Posterior cingulate gyrus (tissue), 11 donors: ENCODE measurements around the gene OR10AD1.
"Not testable (repeated sequence)": the region's sequence is repeated elsewhere in the genome, so short reads cannot be mapped to it uniquely, and the experiment has no call there.

ENCODE experiments used
- DNase-seq, 10 donors: peaks; one replicate each; pipeline versions ENCODE4 v3.0.0 to v3.0.0-alpha.2; 2020 to 2021; ENCODE audit warnings: mixed read lengths in 3 of 10
- intact Hi-C: fragments of 100-400 bp; cut with DNase I; formaldehyde crosslinking; loops from one replicate; pipeline ENCODE4 v1.15.1; 2023

The OR10AD1 gene

GRCh38 chr12:48203192-48203591 is at the start of gene OR10AD1:
TSS of gene OR10AD1 (minus strand) at chr12:48203292. CDS start at chr12:48203292, 0 bp downstream.
- intact Hi-C loops: no loop called here
- DNase-seq: no peak

GRCh38 chr12:48247181-48247966 is 44.3 kb upstream of the OR10AD1 start:
- intact Hi-C loops: no loop called here

GRCh38 chr12:48237162-48237561 is 34.1 kb upstream of the OR10AD1 start:
- DNase-seq: no peak

More at GRCh38 chr12:48247181-48247966, 44.3 kb upstream of the OR10AD1 start:
- DNase-seq: peak in 1 of 10 donors; percentile 55

GRCh38 chr12:48235796-48236333 is 32.8 kb upstream of the OR10AD1 start:
- intact Hi-C loops: no loop called here
- no peak for DNase-seq

More at GRCh38 chr12:48237162-48237561, 34.1 kb upstream of the OR10AD1 start:
- intact Hi-C loops: no loop called here

- intact Hi-C loops, DNase-seq: not testable (repeated sequence)
Observed at GRCh38 chr12:48231169-48231958, 28.3 kb upstream of the OR10AD1 start.

GRCh38 chr12:48224533-48224932 is 21.4 kb upstream of the OR10AD1 start:
- DNase-seq, intact Hi-C loops: not testable (repeated sequence)

- DNase-seq: no peak
- intact Hi-C loops: no loop called here
Observed at GRCh38 chr12:48221645-48222044, 18.6 kb upstream of the OR10AD1 start.

GRCh38 chr12:48220701-48221100 is 17.6 kb upstream of the OR10AD1 start:
- no peak for DNase-seq
- intact Hi-C loops: no loop called here

GRCh38 chr12:48219631-48220030 is 16.5 kb upstream of the OR10AD1 start:
- intact Hi-C loops: no loop called here
- no peak for DNase-seq

GRCh38 chr12:48216785-48217184 is 13.7 kb upstream of the OR10AD1 start:
- intact Hi-C loops: no loop called here
- no peak for DNase-seq

GRCh38 chr12:48209495-48209894 is 6.4 kb upstream of the OR10AD1 start:
- DNase-seq, intact Hi-C loops: not testable (repeated sequence)

GRCh38 chr12:48202766-48203165 is 326 bp downstream of the OR10AD1 start:
- no peak for DNase-seq
- intact Hi-C loops: no loop called here

- DNase-seq: no peak
- intact Hi-C loops: no loop called here
Observed at GRCh38 chr12:48201516-48201915, 1.6 kb downstream of the OR10AD1 start.

- intact Hi-C loops: no loop called here
- no peak for DNase-seq
Observed at GRCh38 chr12:48201091-48201490, 2.0 kb downstream of the OR10AD1 start.

GRCh38 chr12:48199774-48200221 is 3.3 kb downstream of the OR10AD1 start:
- intact Hi-C loops: loop anchor here (5.0 kb wide), 1 partner anchor 153 kb away; the partner anchor contains the start of gene ZNF641
- DNase-seq: no peak

GRCh38 chr12:48198985-48199384 is 4.1 kb downstream of the OR10AD1 start:
- intact Hi-C loops: loop anchor here (5.0 kb wide), 1 partner anchor 153 kb away; the partner anchor contains the start of gene ZNF641
- DNase-seq: no peak

GRCh38 chr12:48198672-48198971 is 4.5 kb downstream of the OR10AD1 start:
- intact Hi-C loops: loop anchor here (5.0 kb wide), 1 partner anchor 154 kb away; the partner anchor contains the start of gene ZNF641
- peak in 6 of 10 donors; percentile 14 to 86 (median 56) for DNase-seq

- peak; percentile 83 to 99 (median 94) for DNase-seq
- intact Hi-C loops: loop anchor here (5.0 kb wide), 1 partner anchor 154 kb away; the partner anchor contains the start of gene ZNF641
Observed at GRCh38 chr12:48197971-48198671, 5.0 kb downstream of the OR10AD1 start.

GRCh38 chr12:48197549-48197970 is 5.5 kb downstream of the OR10AD1 start:
- DNase-seq: peak in 1 of 10 donors; percentile 29
- intact Hi-C loops: loop anchor here (5.0 kb wide), 1 partner anchor 155 kb away; the partner anchor contains the start of gene ZNF641

GRCh38 chr12:48194799-48195201 is 8.3 kb downstream of the OR10AD1 start:
- intact Hi-C loops: loop anchor here (5.0 kb wide), 1 partner anchor 158 kb away; the partner anchor contains the start of gene ZNF641
- no peak for DNase-seq
